Measurements from ENCODE around the gene CLRN3. TPM values are rescaled to one million over a fixed set of nuclear protein-coding genes. Genes with fewer than 3 reads are reported as not detected.

The CLRN3 gene
- total and polyA plus RNA-seq, 4 donors = 0.17 to 0.36 (median 0.19) TPM

- peak in 1 of 6 donors; percentile 14 for DNase-seq (ENCODE audit: low read depth in 4 of 6, low spot score in 6 of 6)
- H3K4me3 ChIP-seq (ENCODE audit: low read depth, low read length) = no peak overlapping the region
- no peak overlapping the region for H3K27ac ChIP-seq (ENCODE audit: low read depth, low read length)
- WGBS (ENCODE audit: insufficient coverage) = 48% methylated on average over 10 of the region's 16 CpGs
- H3K36me3 ChIP-seq (ENCODE audit: control insufficient read depth, insufficient read depth, low read length) = no peaks in the 10 kb centered on the region
- peaks cover 5% of the 10 kb centered on the region for H3K4me1 ChIP-seq (ENCODE audit: control insufficient read depth, insufficient read depth, low read length)
- H3K9me3 ChIP-seq (ENCODE audit: control insufficient read depth, insufficient read depth, low read length) = no peaks in the 10 kb centered on the region
- no peaks in the 10 kb centered on the region for H3K27me3 ChIP-seq (ENCODE audit: control insufficient read depth, insufficient read depth, low read length)
Measured at GRCh38 chr10:127887541-127888415, 5.0 kb downstream of the CLRN3 start.

- H3K9me3 ChIP-seq (ENCODE audit: control insufficient read depth, insufficient read depth, low read length) = no peaks in the 10 kb centered on the region
- H3K27me3 ChIP-seq (ENCODE audit: control insufficient read depth, insufficient read depth, low read length) = no peaks in the 10 kb centered on the region
- no peak overlapping the region for H3K4me3 ChIP-seq (ENCODE audit: low read depth, low read length)
- WGBS (ENCODE audit: insufficient coverage) = 89% methylated on average over 11 of the region's 12 CpGs
- no peaks in the 10 kb centered on the region for H3K36me3 ChIP-seq (ENCODE audit: control insufficient read depth, insufficient read depth, low read length)
- no peak overlapping the region for H3K27ac ChIP-seq (ENCODE audit: low read depth, low read length)
- peaks cover 5% of the 10 kb centered on the region for H3K4me1 ChIP-seq (ENCODE audit: control insufficient read depth, insufficient read depth, low read length)
- DNase-seq (ENCODE audit: low read depth in 4 of 6, low spot score in 6 of 6) = no peak
Measured at GRCh38 chr10:127886371-127887051, 6.2 kb downstream of the CLRN3 start.

- DNase-seq (ENCODE audit: low read depth in 4 of 6, low spot score in 6 of 6) = no peak
- no peaks in the 10 kb centered on the region for H3K9me3 ChIP-seq (ENCODE audit: control insufficient read depth, insufficient read depth, low read length)
- H3K4me3 ChIP-seq (ENCODE audit: low read depth, low read length) = no peak overlapping the region
- no peak overlapping the region for H3K27ac ChIP-seq (ENCODE audit: low read depth, low read length)
- no peaks in the 10 kb centered on the region for H3K36me3 ChIP-seq (ENCODE audit: control insufficient read depth, insufficient read depth, low read length)
- peaks cover 8% of the 10 kb centered on the region for H3K4me1 ChIP-seq (ENCODE audit: control insufficient read depth, insufficient read depth, low read length)
- no peaks in the 10 kb centered on the region for H3K27me3 ChIP-seq (ENCODE audit: control insufficient read depth, insufficient read depth, low read length)
- 88% methylated on average over 5 of the region's 5 CpGs for WGBS (ENCODE audit: insufficient coverage)
Measured at GRCh38 chr10:127884501-127884900, 8.2 kb downstream of the CLRN3 start.

- no peaks in the 10 kb centered on the region for H3K27me3 ChIP-seq (ENCODE audit: control insufficient read depth, insufficient read depth, low read length)
- DNase-seq (ENCODE audit: low read depth in 4 of 6, low spot score in 6 of 6) = no peak
- no peak overlapping the region for H3K4me3 ChIP-seq (ENCODE audit: low read depth, low read length)
- no peaks in the 10 kb centered on the region for H3K9me3 ChIP-seq (ENCODE audit: control insufficient read depth, insufficient read depth, low read length)
- WGBS (ENCODE audit: insufficient coverage) = 89% methylated on average over 4 of the region's 10 CpGs
- H3K27ac ChIP-seq (ENCODE audit: low read depth, low read length) = no peak overlapping the region
- H3K36me3 ChIP-seq (ENCODE audit: control insufficient read depth, insufficient read depth, low read length) = no peaks in the 10 kb centered on the region
- peaks cover 8% of the 10 kb centered on the region for H3K4me1 ChIP-seq (ENCODE audit: control insufficient read depth, insufficient read depth, low read length)
Measured at GRCh38 chr10:127883516-127883915, 9.2 kb downstream of the CLRN3 start.

GRCh38 chr10:127882801-127883459 is 9.8 kb downstream of the CLRN3 start:
- DNase-seq (ENCODE audit: low read depth in 4 of 6, low spot score in 6 of 6) = no peak
- Histone ChIP-seq H3K4me1 (ENCODE audit: control insufficient read depth, insufficient read depth, low read length) (peaks cover 5% of the 10 kb centered on the region), H3K27me3 (ENCODE audit: control insufficient read depth, insufficient read depth, low read length) (no peaks in the 10 kb centered on the region), H3K36me3 (ENCODE audit: control insufficient read depth, insufficient read depth, low read length) (no peaks in the 10 kb centered on the region), H3K4me3 (ENCODE audit: low read depth, low read length) (no peak overlapping the region), H3K9me3 (ENCODE audit: control insufficient read depth, insufficient read depth, low read length) (no peaks in the 10 kb centered on the region), H3K27ac (ENCODE audit: low read depth, low read length) (no peak overlapping the region)
- WGBS (ENCODE audit: insufficient coverage) = 100% methylated on average over 4 of the region's 4 CpGs

GRCh38 chr10:127882391-127882790 is 10.3 kb downstream of the CLRN3 start:
- H3K27ac ChIP-seq (ENCODE audit: low read depth, low read length) = no peak overlapping the region

GRCh38 chr10:127881262-127881661 is 11.5 kb downstream of the CLRN3 start:
- H3K4me1 ChIP-seq (ENCODE audit: control insufficient read depth, insufficient read depth, low read length) = peaks cover 3% of the 10 kb centered on the region
- 94% methylated on average over 7 of the region's 8 CpGs for WGBS (ENCODE audit: insufficient coverage)
- no peak overlapping the region for H3K27ac ChIP-seq (ENCODE audit: low read depth, low read length)
- DNase-seq (ENCODE audit: low read depth in 4 of 6, low spot score in 6 of 6) = no peak
- no peaks in the 10 kb centered on the region for H3K36me3 ChIP-seq (ENCODE audit: control insufficient read depth, insufficient read depth, low read length)
- no peaks in the 10 kb centered on the region for H3K27me3 ChIP-seq (ENCODE audit: control insufficient read depth, insufficient read depth, low read length)
- no peaks in the 10 kb centered on the region for H3K9me3 ChIP-seq (ENCODE audit: control insufficient read depth, insufficient read depth, low read length)
- no peak overlapping the region for H3K4me3 ChIP-seq (ENCODE audit: low read depth, low read length)

More at GRCh38 chr10:127882391-127882790, 10.3 kb downstream of the CLRN3 start:
- no peaks in the 10 kb centered on the region for H3K27me3 ChIP-seq (ENCODE audit: control insufficient read depth, insufficient read depth, low read length)
- no peaks in the 10 kb centered on the region for H3K9me3 ChIP-seq (ENCODE audit: control insufficient read depth, insufficient read depth, low read length)
- 83% methylated on average over 7 of the region's 8 CpGs for WGBS (ENCODE audit: insufficient coverage)
- no peak for DNase-seq (ENCODE audit: low read depth in 4 of 6, low spot score in 6 of 6)
- H3K36me3 ChIP-seq (ENCODE audit: control insufficient read depth, insufficient read depth, low read length) = no peaks in the 10 kb centered on the region
- H3K4me1 ChIP-seq (ENCODE audit: control insufficient read depth, insufficient read depth, low read length) = peaks cover 3% of the 10 kb centered on the region
- no peak overlapping the region for H3K4me3 ChIP-seq (ENCODE audit: low read depth, low read length)

GRCh38 chr10:127880557-127880956 is 12.2 kb downstream of the CLRN3 start:
- H3K9me3 ChIP-seq (ENCODE audit: control insufficient read depth, insufficient read depth, low read length) = no peaks in the 10 kb centered on the region
- no peaks in the 10 kb centered on the region for H3K36me3 ChIP-seq (ENCODE audit: control insufficient read depth, insufficient read depth, low read length)
- no peaks in the 10 kb centered on the region for H3K27me3 ChIP-seq (ENCODE audit: control insufficient read depth, insufficient read depth, low read length)
- no CpG with 5 or more reads among the region's 2 CpGs for WGBS (ENCODE audit: insufficient coverage)
- H3K4me3 ChIP-seq (ENCODE audit: low read depth, low read length) = no peak overlapping the region
- peaks cover 3% of the 10 kb centered on the region for H3K4me1 ChIP-seq (ENCODE audit: control insufficient read depth, insufficient read depth, low read length)
- H3K27ac ChIP-seq (ENCODE audit: low read depth, low read length) = peak overlapping the region; percentile 16
- no peak for DNase-seq (ENCODE audit: low read depth in 4 of 6, low spot score in 6 of 6)

GRCh38 chr10:127878475-127879055 is 14.2 kb downstream of the CLRN3 start:
- Histone ChIP-seq H3K4me1 (ENCODE audit: control insufficient read depth, insufficient read depth, low read length) (peaks cover 6% of the 10 kb centered on the region), H3K27ac (ENCODE audit: low read depth, low read length) (no peak overlapping the region), H3K36me3 (ENCODE audit: control insufficient read depth, insufficient read depth, low read length) (no peaks in the 10 kb centered on the region), H3K27me3 (ENCODE audit: control insufficient read depth, insufficient read depth, low read length) (no peaks in the 10 kb centered on the region), H3K4me3 (ENCODE audit: low read depth, low read length) (no peak overlapping the region), H3K9me3 (ENCODE audit: control insufficient read depth, insufficient read depth, low read length) (no peaks in the 10 kb centered on the region)
- 85% methylated on average over 4 of the region's 4 CpGs for WGBS (ENCODE audit: insufficient coverage)
- DNase-seq (ENCODE audit: low read depth in 4 of 6, low spot score in 6 of 6) = no peak

All from spinal cord (tissue), 10 donors.